ENCODE measurements around the gene GNAT3.

Gene GNAT3

GRCh38 chr7:80466636-80467035 is 45.2 kb downstream of the GNAT3 start:
- Histone ChIP-seq H3F3A (ENCODE audit: low read depth) (no peaks in the 10 kb centered on the region), H3K4me3 (ENCODE audit: low read length, poor library complexity, severe bottlenecking) (no peak overlapping the region), H4K20me1 (ENCODE audit: insufficient read depth, low read length, poor library complexity, severe bottlenecking) (no peaks in the 10 kb centered on the region), H3K4me2 (ENCODE audit: low read depth, low read length, poor library complexity, severe bottlenecking) (no peak overlapping the region), H3K9me2 (replicated peaks; ENCODE audit: low read depth, low read length) (no peaks in the 10 kb centered on the region), H3K79me2 (ENCODE audit: insufficient read depth, low read length) (no peaks in the 10 kb centered on the region), H3K27me3 (ENCODE audit: insufficient read depth, low read length, poor library complexity, severe bottlenecking) (no peaks in the 10 kb centered on the region), H2AFZ (ENCODE audit: low read length) (no peak overlapping the region), H3K36me3 (ENCODE audit: insufficient read depth, low read length) (no peaks in the 10 kb centered on the region), H3K9me3 (ENCODE audit: insufficient read depth, low read depth, low read length) (no peaks in the 10 kb centered on the region), H3K4me1 (ENCODE audit: insufficient read depth, low read length, poor library complexity, severe bottlenecking) (no peaks in the 10 kb centered on the region), H3K9ac (ENCODE audit: low read depth, low read length, poor library complexity, severe bottlenecking) (no peak overlapping the region)
- TF ChIP-seq EZH2phosphoT487 (IDR thresholded peaks at IDR 0.05; ENCODE audit: borderline replicate concordance) (no peak), CTCF (conservative IDR thresholded peaks at IDR 0.05; ENCODE audit: low read length) (no peak)

DNA sequence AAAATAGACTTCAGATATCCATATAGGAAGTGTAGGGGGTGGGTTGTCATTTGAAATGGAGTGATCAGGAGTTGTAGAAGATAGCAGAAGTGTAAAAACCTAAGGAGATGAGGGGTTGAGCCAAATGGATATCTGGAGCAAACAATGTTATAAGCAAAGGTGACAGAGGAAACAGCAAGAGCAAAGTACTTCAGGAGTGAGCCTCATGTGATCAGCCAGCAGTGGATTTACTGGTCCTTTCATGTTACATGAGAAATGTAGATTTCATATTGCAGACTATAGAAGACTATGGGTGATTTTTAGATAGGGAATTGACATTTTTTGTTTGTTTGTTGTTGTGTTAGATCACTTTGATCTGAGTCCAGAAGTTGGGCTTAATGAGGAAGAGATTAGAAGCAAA is 47.7 kb downstream of the GNAT3 start:
- Histone ChIP-seq H2AFZ (ENCODE audit: low read length) (no peak overlapping the region), H3K4me3 (ENCODE audit: low read length, poor library complexity, severe bottlenecking) (no peak overlapping the region)

DNA sequence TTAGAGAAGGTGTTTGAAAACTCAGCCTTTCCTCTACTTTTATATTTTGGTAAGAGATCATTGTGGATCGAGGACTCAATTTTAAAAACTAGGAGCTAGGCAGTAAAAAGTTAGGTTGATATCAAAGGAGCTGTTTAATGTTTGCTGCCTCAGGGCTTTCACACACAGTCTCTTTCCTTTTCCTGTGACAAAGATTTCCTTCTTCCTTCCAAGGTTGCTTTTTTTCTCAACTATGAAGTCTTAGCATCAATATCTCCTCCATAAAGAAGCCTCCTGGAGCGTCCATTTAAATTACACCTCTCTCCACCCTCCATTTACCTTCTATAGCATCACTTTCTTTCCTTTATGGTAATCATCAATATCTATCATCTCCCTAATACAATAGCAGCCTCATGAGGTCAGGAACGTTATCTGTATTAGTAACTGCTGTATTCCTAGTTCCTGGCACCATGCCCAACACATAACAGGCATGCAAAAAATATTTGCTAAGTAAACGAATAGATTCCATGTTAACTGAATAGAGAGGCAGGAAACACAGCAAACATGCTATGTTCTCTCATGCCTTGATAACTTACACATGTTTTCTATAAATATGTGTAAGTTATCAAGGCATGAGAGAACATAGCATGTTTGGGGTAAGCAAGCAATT is 48.5 kb downstream of the GNAT3 start:
- H3K9me3 ChIP-seq (ENCODE audit: insufficient read depth, low read depth, low read length), result no peaks in the 10 kb centered on the region
- no peak for TF ChIP-seq EZH2phosphoT487 (IDR thresholded peaks at IDR 0.05; ENCODE audit: borderline replicate concordance)
- TF ChIP-seq CTCF (conservative IDR thresholded peaks at IDR 0.05; ENCODE audit: low read length), result no peak
- H3K79me2 ChIP-seq (ENCODE audit: insufficient read depth, low read length), result no peaks in the 10 kb centered on the region
- no peaks in the 10 kb centered on the region for H3K4me1 ChIP-seq (ENCODE audit: insufficient read depth, low read length, poor library complexity, severe bottlenecking)
- no peaks in the 10 kb centered on the region for H3K36me3 ChIP-seq (ENCODE audit: insufficient read depth, low read length)
- no peak overlapping the region for H3K4me3 ChIP-seq (ENCODE audit: low read length, poor library complexity, severe bottlenecking)
- H3F3A ChIP-seq (ENCODE audit: low read depth), result no peaks in the 10 kb centered on the region
- no peaks in the 10 kb centered on the region for H3K9me2 ChIP-seq (replicated peaks; ENCODE audit: low read depth, low read length)
- H3K9ac ChIP-seq (ENCODE audit: low read depth, low read length, poor library complexity, severe bottlenecking), result no peak overlapping the region
- no peaks in the 10 kb centered on the region for H3K27me3 ChIP-seq (ENCODE audit: insufficient read depth, low read length, poor library complexity, severe bottlenecking)
- no peaks in the 10 kb centered on the region for H4K20me1 ChIP-seq (ENCODE audit: insufficient read depth, low read length, poor library complexity, severe bottlenecking)
- no peak overlapping the region for H3K4me2 ChIP-seq (ENCODE audit: low read depth, low read length, poor library complexity, severe bottlenecking)
- no peak overlapping the region for H2AFZ ChIP-seq (ENCODE audit: low read length)

More for the DNA sequence above, 47.7 kb downstream of the GNAT3 start:
- no peaks in the 10 kb centered on the region for H3K27me3 ChIP-seq (ENCODE audit: insufficient read depth, low read length, poor library complexity, severe bottlenecking)
- H3K4me1 ChIP-seq (ENCODE audit: insufficient read depth, low read length, poor library complexity, severe bottlenecking), result no peaks in the 10 kb centered on the region
- no peaks in the 10 kb centered on the region for H3F3A ChIP-seq (ENCODE audit: low read depth)
- no peak overlapping the region for H3K4me2 ChIP-seq (ENCODE audit: low read depth, low read length, poor library complexity, severe bottlenecking)
- H3K79me2 ChIP-seq (ENCODE audit: insufficient read depth, low read length), result no peaks in the 10 kb centered on the region
- H4K20me1 ChIP-seq (ENCODE audit: insufficient read depth, low read length, poor library complexity, severe bottlenecking), result no peaks in the 10 kb centered on the region
- no peaks in the 10 kb centered on the region for H3K9me3 ChIP-seq (ENCODE audit: insufficient read depth, low read depth, low read length)
- TF ChIP-seq EZH2phosphoT487 (IDR thresholded peaks at IDR 0.05; ENCODE audit: borderline replicate concordance), result no peak
- no peak for TF ChIP-seq CTCF (conservative IDR thresholded peaks at IDR 0.05; ENCODE audit: low read length)
- no peak overlapping the region for H3K9ac ChIP-seq (ENCODE audit: low read depth, low read length, poor library complexity, severe bottlenecking)
- no peaks in the 10 kb centered on the region for H3K36me3 ChIP-seq (ENCODE audit: insufficient read depth, low read length)
- no peaks in the 10 kb centered on the region for H3K9me2 ChIP-seq (replicated peaks; ENCODE audit: low read depth, low read length)
